Measurements from ENCODE around the gene JDP2. TPM values are rescaled to one million over a fixed set of nuclear protein-coding genes. Genes with fewer than 3 reads are reported as not detected.

JDP2 gene
- total RNA-seq, 1 donor from 2014 or later = 44.4 TPM

- peak; percentile 86 for DNase-seq (ENCODE audit: low read depth)
Observed at GRCh38 chr14:75409316-75410205, 18.3 kb upstream of the JDP2 start.

DNA sequence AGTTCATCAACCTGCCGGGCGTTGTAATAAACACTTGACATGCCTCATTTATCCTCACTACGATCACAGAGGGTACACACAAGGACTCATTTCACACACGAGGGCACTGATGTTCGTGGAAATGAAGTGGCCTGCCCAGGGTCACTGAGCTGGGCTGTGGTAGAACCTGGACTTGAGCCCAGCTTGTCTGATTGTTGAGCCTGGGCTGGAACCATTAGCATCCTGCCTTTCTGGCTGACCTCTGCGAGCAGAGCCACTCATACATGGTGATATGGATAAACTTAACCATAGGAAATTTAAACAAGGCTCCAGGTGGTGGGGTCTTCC is 16.6 kb upstream of the JDP2 start:
- no peak for DNase-seq (ENCODE audit: low read depth)

DNA sequence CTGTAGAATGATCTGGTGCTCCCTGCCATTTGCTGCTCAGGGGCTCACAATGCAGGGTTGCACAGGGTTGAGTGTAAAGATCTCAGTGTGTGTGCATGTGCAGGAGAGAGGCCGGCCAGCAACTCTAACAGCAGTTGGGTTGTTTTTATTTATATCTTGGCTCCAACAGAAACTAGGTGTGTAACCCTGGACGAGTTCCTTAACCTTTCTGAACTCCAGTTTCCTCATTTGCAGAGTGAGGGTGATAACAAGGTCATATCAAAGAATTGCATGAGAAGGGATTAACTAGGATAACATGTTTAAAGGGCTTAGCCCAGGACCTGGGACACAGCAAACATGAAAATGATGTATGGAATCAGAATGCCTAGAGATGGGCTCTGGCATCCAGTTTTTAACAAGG is 14.8 kb upstream of the JDP2 start:
- no peak for DNase-seq (ENCODE audit: low read depth)

- no peak for DNase-seq (ENCODE audit: low read depth)
Observed at GRCh38 chr14:75417674-75418073, 10.1 kb upstream of the JDP2 start.

DNA sequence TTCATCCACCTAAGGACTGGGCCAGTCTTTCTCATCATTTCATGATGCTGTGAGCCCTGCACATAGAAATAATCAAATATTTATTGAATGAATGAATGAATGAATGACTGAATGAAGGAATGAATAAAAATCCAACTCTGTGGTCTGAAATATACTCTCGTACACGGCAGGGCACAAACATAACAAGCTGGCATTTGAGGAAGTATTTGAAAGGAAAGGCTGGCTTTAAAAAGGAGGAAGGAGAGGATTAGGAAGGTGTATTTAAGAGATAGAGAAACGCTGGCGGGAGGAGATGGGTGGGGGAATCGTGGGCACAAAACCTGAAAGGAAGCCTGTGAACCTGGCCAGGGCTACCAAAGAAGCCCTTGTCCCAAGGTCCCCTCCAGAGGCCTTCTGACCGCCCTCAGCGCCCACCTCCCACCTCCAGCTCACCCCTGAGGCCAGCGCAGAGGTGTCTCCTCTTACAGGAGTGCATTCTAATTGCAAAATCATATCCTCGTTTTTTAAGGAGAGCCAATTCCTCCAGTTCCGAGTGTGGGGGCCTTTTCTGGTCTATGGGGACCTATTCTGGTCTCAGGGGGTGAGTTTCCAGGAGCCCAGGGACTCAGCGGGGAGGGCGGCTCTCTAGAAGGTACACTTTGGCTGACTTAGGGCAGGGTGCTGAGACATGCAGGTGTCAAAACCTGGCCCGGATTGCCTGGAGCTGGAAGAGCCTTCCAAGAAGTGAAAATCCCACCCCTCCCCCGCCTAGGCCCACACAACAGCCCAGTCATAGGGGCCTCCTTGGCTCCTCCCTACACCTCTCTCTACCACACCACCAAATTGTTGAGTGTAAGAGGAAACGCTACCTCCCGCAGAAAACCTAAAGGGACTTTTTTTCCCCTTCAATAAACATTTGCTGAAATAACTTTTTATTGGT is 8.7 kb upstream of the JDP2 start:
- DNase-seq (ENCODE audit: low read depth) = no peak

DNA sequence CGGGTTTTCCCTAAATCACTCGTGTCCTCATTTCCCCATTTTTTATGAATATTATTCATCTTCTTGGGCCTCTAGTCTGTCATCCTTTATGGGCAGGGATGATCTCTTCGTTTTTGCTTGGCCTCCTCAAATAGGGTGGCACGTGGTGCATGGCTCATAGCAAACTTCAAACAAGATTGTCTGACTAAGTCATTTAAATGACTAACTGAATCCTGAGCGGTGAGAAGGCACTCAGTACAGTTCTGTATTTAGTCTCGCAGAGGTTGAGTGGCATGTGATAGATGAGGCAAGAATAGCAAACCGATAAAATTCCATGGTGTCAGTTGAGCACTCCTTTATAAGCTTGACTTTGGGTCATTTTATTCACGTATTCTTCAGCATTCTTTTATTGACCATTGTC is 5.7 kb upstream of the JDP2 start:
- peak; percentile 71 for DNase-seq (ENCODE audit: low read depth)

- no peak for DNase-seq (ENCODE audit: low read depth)
Observed at GRCh38 chr14:75424496-75424895, 3.3 kb upstream of the JDP2 start.

DNA sequence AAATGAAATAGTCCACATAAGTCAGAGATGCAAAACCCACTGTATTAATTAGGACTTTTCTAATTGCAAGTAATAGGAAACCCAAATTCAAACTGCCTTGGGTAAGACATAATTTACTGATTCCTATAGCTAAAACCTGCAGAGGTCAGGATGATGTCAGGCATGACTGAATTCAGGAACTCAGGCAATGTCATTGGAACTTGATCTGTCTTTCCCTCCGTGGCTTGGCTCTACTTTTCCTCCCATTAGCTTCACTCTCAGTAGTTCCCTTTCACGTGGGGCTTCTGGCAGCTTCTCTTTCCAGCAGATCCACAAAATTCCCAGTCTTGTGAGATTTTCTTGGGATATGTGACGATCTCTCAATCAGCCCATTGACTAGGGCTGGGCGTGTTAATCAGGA is 2.4 kb upstream of the JDP2 start:
- no peak for DNase-seq (ENCODE audit: low read depth)

GRCh38 chr14:75426332-75427125 is 1.3 kb upstream of the JDP2 start:
- no peak for DNase-seq (ENCODE audit: low read depth)

GRCh38 chr14:75427126-75427481 is 718 bp upstream of the JDP2 start:
- DNase-seq (ENCODE audit: low read depth) = no peak

DNA sequence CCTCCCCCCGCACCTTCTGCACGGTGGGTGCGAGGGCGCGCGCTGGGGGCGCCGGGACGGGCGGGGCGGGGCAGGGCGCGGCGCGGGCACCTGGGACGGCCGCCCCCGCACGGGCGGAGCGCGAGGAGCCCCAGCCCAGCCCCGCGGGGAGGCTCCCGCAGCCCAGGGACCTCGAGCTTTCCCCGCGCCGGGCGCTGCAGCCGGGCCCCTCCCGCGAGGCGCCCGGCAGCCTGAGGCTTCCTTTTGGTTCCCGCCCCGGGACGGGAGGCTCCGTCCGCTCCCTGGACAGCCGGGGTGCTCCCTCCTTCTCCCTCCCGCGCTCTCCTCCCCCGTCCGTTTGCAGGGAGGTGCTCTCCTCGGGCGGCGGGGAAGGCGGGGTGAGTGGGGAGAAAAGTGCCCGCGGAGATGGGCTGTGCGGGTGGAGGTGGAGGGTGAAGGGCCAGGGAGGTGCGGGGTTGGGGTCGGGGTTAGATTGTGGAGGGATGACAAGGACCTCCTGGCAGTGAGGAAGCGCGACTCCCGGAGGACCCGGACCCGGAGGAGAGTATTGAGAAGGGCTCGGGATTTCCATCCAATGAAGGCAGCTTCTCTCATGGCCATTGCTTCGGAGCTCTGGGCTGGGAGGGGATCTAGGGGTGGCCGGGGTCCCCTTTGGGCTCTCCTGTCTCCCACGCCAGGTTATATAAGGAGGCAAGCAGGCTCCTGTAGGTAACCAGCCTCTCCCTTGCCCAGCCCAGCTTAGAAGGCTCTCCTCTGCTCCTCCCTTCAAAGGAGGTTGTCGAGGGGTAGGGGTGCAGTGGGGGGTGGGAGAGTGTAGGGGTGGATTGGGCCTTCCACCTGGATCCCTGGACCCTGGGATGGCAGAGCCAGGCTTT is 645 bp downstream of the JDP2 start:
- no peak for DNase-seq (ENCODE audit: low read depth)

GRCh38 chr14:75429562-75429961 is 1.7 kb downstream of the JDP2 start:
- no peak for DNase-seq (ENCODE audit: low read depth)

DNA sequence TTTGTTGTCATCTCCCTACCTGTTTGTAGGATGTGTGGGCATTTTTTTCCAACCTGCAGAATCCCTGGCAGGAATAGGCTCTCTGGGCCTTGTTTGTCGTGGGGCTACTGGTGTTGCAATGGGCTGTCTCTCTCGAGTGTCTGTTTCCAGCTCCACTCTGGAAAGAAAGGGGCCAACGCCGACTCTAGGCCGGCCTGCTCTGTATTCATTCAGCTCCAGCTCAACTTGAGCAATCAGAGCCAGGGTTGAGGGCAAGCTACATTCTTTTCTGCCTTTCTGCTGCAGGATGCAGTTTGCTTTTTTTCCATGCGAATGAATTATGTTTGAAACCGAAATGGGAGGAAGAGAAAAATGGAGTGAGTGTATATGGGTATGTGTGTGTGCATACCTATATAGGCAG is 2.3 kb downstream of the JDP2 start:
- no peak for DNase-seq (ENCODE audit: low read depth)

DNA sequence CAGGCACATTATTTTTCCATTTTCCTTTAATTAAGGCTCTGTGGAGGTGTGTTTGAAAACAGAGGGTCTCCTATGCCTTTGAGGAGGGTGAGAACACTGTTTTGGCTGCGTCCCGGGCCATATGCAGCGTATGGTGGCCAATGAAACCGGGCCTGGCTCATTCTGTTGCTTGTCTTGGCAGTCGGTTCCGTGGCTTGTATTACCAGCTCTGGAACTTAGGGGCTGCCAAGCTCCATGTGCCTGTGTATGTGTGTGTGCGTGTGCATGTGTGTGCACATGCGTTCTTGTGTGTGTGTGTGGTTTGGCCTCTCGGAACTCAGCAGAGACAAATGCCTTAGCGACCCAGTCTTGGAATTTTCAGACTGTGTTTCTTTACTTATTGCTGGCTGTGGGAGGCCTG is 2.7 kb downstream of the JDP2 start:
- DNase-seq (ENCODE audit: low read depth) = peak; percentile 60

GRCh38 chr14:75430976-75431375 is 3.2 kb downstream of the JDP2 start:
- no peak for DNase-seq (ENCODE audit: low read depth)

- no peak for DNase-seq (ENCODE audit: low read depth)
Observed at GRCh38 chr14:75431827-75432226, 4.0 kb downstream of the JDP2 start.

DNA sequence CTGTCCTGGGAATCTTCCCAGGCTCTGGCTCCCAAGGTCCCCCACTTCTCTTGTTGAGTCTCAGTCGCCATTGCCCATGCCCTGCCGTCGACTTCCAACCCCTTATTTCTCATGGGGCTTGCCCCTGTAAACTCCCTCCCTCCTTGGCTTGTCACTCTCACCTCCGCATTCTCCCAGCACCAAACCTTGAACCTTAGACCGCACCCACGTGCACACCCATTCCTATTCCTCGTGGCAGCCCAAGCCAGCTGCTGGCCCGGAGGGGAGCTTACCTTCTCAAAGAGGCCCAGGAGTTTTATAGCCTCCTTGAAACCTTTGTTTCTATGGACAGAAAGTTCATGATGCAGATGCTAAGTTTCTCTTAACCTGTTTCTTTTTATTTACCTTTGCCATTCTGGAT is 4.6 kb downstream of the JDP2 start:
- no peak for DNase-seq (ENCODE audit: low read depth)

DNA sequence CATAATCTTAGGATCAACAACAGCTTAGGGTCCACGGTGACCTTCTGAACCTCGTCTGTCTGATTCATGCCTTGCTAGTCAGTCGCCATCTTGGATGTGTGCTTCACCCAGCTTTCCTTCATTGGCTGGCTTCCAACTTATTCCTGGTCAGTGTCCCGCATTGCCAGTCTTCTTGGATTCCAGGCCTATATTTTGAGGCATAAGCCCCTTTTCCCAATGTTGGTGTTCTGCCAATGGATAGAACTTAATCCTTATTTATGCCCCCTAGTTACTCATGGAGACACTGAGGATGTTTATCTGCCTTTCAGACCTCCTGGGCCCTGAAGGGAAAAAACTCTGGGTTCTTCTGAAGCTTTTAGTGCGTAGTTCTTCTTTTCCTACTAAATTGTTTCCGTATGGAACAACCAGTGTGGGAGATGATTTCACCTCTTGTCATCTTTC is 5.8 kb downstream of the JDP2 start:
- DNase-seq (ENCODE audit: low read depth) = peak; percentile 61

DNA sequence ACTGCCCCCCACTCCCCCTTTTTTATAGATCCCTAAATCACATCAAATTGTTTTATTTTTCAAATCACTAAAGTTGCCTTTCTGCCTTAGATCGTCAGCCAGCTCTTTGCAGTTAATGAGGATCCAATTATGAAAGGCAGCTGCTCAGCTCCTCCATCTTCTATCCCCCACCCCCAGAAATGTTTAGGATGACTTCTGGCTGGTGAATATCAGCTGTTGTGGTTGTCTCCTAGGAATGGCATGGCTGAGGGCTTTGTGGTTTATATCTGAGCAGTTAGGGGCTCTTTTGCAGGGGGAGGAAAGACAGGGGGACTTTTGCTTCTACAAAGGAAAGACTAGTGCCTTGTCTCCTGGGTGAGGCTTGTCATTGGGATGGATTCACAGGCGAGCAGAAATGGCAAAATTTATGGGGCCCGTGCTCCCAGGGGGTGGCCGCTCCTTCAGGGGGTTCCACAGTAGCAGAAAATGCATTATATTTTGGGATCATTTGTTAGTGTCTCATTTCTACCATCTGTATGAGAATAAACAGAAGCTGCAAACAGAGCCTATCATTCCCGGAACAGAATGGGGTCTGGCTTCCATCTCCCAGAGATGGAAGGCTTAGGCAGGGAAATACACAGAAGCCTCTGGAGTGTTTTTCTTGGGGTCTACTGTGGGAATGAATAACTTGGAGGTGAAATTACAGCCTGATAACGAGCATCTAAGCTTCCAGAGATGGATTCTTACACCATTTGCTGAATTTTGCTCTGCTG is 6.5 kb downstream of the JDP2 start:
- DNase-seq (ENCODE audit: low read depth) = peak; percentile 91

GRCh38 chr14:75434890-75435248 is 7.0 kb downstream of the JDP2 start:
- DNase-seq (ENCODE audit: low read depth) = no peak

Measured in myocyte (in vitro differentiated cells).